H9 (cell line): ENCODE data around the gene HM13. TPM values are rescaled to one million over a fixed set of nuclear protein-coding genes. Genes with fewer than 3 reads are reported as not detected.

ENCODE experiments used
- DNase-seq: peaks from one replicate; pipeline ENCODE4 v3.0.0-alpha.2; 2017
- H2AFZ ChIP-seq: one replicate; pipeline ENCODE4 v1.6.1; 2013; ENCODE audit warnings: mild to moderate bottlenecking, low read length, control low read depth, moderate library complexity
- H2AK5ac ChIP-seq: 2 replicates; pipeline ENCODE4 v1.6.1; 2013; ENCODE audit warnings: low read length, control low read depth, mixed read lengths; ENCODE audit not compliant: insufficient read length
- H2BK120ac ChIP-seq: one replicate; pipeline ENCODE4 v1.6.1; 2013; ENCODE audit warnings: low read depth, mild to moderate bottlenecking, low read length, control low read depth, inconsistent platforms; ENCODE audit not compliant: poor library complexity, severe bottlenecking
- H2BK12ac ChIP-seq: 2 replicates; pipeline ENCODE4 v1.6.1; 2013; ENCODE audit warnings: low read length, control low read depth, mixed read lengths, low read depth; ENCODE audit not compliant: insufficient read length
- H2BK15ac ChIP-seq: 2 replicates; pipeline ENCODE4 v1.6.1; 2013; ENCODE audit warnings: low read depth, low read length, control low read depth
- H2BK20ac ChIP-seq: one replicate; pipeline ENCODE4 v1.6.1; 2013; ENCODE audit warnings: low read depth, mild to moderate bottlenecking, low read length, control low read depth, inconsistent platforms; ENCODE audit not compliant: poor library complexity, severe bottlenecking
- H2BK5ac ChIP-seq: 2 replicates; pipeline ENCODE4 v1.6.1; 2013; ENCODE audit warnings: low read length, control low read depth, mixed read lengths; ENCODE audit not compliant: insufficient read length
- H3K14ac ChIP-seq: 2 replicates; pipeline ENCODE4 v1.6.1; 2013; ENCODE audit warnings: low read length, control low read depth; ENCODE audit not compliant: insufficient read depth
- H3K18ac ChIP-seq: 2 replicates; pipeline ENCODE4 v1.6.1; 2013; ENCODE audit warnings: low read depth, mild to moderate bottlenecking, mixed read lengths, low read length, control low read depth; ENCODE audit not compliant: insufficient read length
- H3K23ac ChIP-seq: 2 replicates; pipeline ENCODE4 v1.6.1; 2013; ENCODE audit warnings: low read length, control low read depth, mixed read lengths, low read depth; ENCODE audit not compliant: insufficient read length
- H3K23me2 ChIP-seq: 2 replicates; pipeline ENCODE4 v1.6.1; 2013; ENCODE audit warnings: low read depth, mild to moderate bottlenecking, mixed read lengths, low read length, control low read depth; ENCODE audit not compliant: insufficient read length, poor library complexity, severe bottlenecking
- H3K27ac ChIP-seq: 2 replicates; pipeline ENCODE4 v1.5.1; 2013; ENCODE audit warnings: low read length, control low read depth, mixed read lengths, low read depth; ENCODE audit not compliant: insufficient read length
- H3K27me3 ChIP-seq: 2 replicates; pipeline ENCODE4 v1.6.1; 2013; ENCODE audit warnings: low read length, control low read depth, inconsistent platforms; ENCODE audit not compliant: insufficient read depth
- H3K4ac ChIP-seq: 2 replicates; pipeline ENCODE4 v1.6.1; 2013; ENCODE audit warnings: low read depth, mild to moderate bottlenecking, control low read depth, inconsistent platforms, low read length, moderate library complexity
- H3K4me1 ChIP-seq: 2 replicates; pipeline ENCODE4 v1.6.1; 2013; ENCODE audit warnings: low read length, control low read depth, inconsistent platforms; ENCODE audit not compliant: insufficient read depth
- H3K4me2 ChIP-seq: 2 replicates; pipeline ENCODE4 v1.6.1; 2013; ENCODE audit warnings: low read length, control low read depth, mixed read lengths; ENCODE audit not compliant: insufficient read length, insufficient read depth
- H3K56ac ChIP-seq: 2 replicates; pipeline ENCODE4 v1.6.1; 2013; ENCODE audit warnings: low read depth, mild to moderate bottlenecking, mixed read lengths, low read length, control low read depth; ENCODE audit not compliant: insufficient read length
- H3K79me1 ChIP-seq: 2 replicates; pipeline ENCODE4 v1.6.1; 2013; ENCODE audit warnings: low read depth, mild to moderate bottlenecking, moderate library complexity, low read length, control low read depth, inconsistent platforms; ENCODE audit not compliant: insufficient read depth, poor library complexity, severe bottlenecking
- H3K79me2 ChIP-seq: 2 replicates; pipeline ENCODE4 v1.6.1; 2013; ENCODE audit warnings: low read length, control low read depth, inconsistent platforms; ENCODE audit not compliant: insufficient read depth
- H3K9ac ChIP-seq: 2 replicates; pipeline ENCODE4 v1.6.1; 2013; ENCODE audit warnings: low read length, control low read depth, mixed read lengths; ENCODE audit not compliant: insufficient read length; ENCODE audit errors: extremely low read depth
- H3K9me3 ChIP-seq: one replicate; pipeline ENCODE4 v1.6.1; 2013; ENCODE audit warnings: low read depth, low read length, inconsistent platforms; ENCODE audit not compliant: control insufficient read depth
- H3T11ph ChIP-seq: one replicate; pipeline ENCODE4 v1.6.1; 2013; ENCODE audit warnings: mild to moderate bottlenecking, low read length, control low read depth, inconsistent platforms
- H4K20me1 ChIP-seq: one replicate; pipeline ENCODE4 v1.6.1; 2013; ENCODE audit not compliant: control insufficient read depth, insufficient read length, insufficient read depth
- H4K5ac ChIP-seq: 2 replicates; pipeline ENCODE4 v1.6.1; 2013; ENCODE audit warnings: low read depth, mild to moderate bottlenecking, mixed read lengths, low read length, control low read depth; ENCODE audit not compliant: insufficient read length
- H4K8ac ChIP-seq: replicated peaks from 2 replicates; pipeline ENCODE4 v1.6.1; 2013; ENCODE audit warnings: low read length, control low read depth, mixed read lengths, low read depth; ENCODE audit not compliant: insufficient read length
- H4K91ac ChIP-seq: 2 replicates; pipeline ENCODE4 v1.6.1; 2013; ENCODE audit warnings: low read depth, mild to moderate bottlenecking, moderate library complexity, mixed read lengths, low read length, control low read depth; ENCODE audit not compliant: insufficient read length
- H3K27ac Mint-ChIP-seq, 3 experiments: 2 replicates in 2 of 3; 3 replicates in 1 of 3; pipeline ENCODE4 v1.8.0; 2020 to 2021; ENCODE audit warnings: mixed read lengths in 3 of 3, mild to moderate bottlenecking in 1 of 3, moderate library complexity in 1 of 3
- H3K27me3 Mint-ChIP-seq: 2 replicates; pipeline ENCODE4 v1.8.0; 2021; ENCODE audit warnings: low read depth, mild to moderate bottlenecking, moderate library complexity, mixed read lengths
- H3K36me3 Mint-ChIP-seq, 3 experiments: 2 replicates in 2 of 3; 3 replicates in 1 of 3; pipeline ENCODE4 v1.8.0; 2020 to 2021; ENCODE audit warnings: low read depth in 3 of 3, mixed read lengths in 3 of 3; ENCODE audit not compliant: insufficient read depth in 1 of 3
- H3K4me1 Mint-ChIP-seq, 2 experiments: 2 replicates each; pipeline ENCODE4 v1.8.0; 2020; ENCODE audit warnings: mixed read lengths in 2 of 2
- H3K4me3 Mint-ChIP-seq, 2 experiments: 2 replicates in 1 of 2; 3 replicates in 1 of 2; pipeline ENCODE4 v1.8.0; 2020 to 2021; ENCODE audit warnings: mild to moderate bottlenecking in 2 of 2, mixed read lengths in 2 of 2, moderate library complexity in 1 of 2
- H3K9me3 Mint-ChIP-seq, 2 experiments: 2 replicates in 1 of 2; 3 replicates in 1 of 2; pipeline ENCODE4 v1.8.0; 2020; ENCODE audit warnings: mild to moderate bottlenecking in 2 of 2, mixed read lengths in 2 of 2, moderate library complexity in 1 of 2
- CTCF ChIP-seq: fragments of 200-600 bp; sonication (generic); conservative IDR thresholded peaks from 3 replicates; pipeline ENCODE4 v1.8.0; 2021; ENCODE audit warnings: antibody characterized with exemption, mild to moderate bottlenecking
- WGBS: extraction: QIAGEN DNeasy Blood & Tissue Kit; methylation state at CpG from one replicate; pipeline ENCODE4 v1.1.7; 2013; ENCODE audit warnings: missing lambda C conversion rate, low lambda C conversion rate, mixed read lengths; ENCODE audit not compliant: insufficient read length; ENCODE audit errors: extremely low coverage; 5-methylcytosine and 5-hydroxymethylcytosine counted together
- total RNA-seq: library from RNA; stranded (reverse); gene quantifications from 2 replicates; pipeline ENCODE4 v1.2.1, GENCODE V29; 2021

The HM13 gene
- total RNA-seq, 1 experiment from 2014 or later, result 169 TPM

GRCh38 chr20:31527266-31527665 is 13.0 kb downstream of the HM13 start:
- no peak overlapping the region for H3K23ac ChIP-seq
- no peaks in the 10 kb centered on the region for H3K9me3 ChIP-seq
- no peak overlapping the region for H3K9ac ChIP-seq
- H3T11ph ChIP-seq, result no peak overlapping the region
- H3K79me1 ChIP-seq, result no peaks in the 10 kb centered on the region
- no CpG with 5 or more reads among the region's 6 CpGs for WGBS
- H2BK5ac ChIP-seq, result no peak overlapping the region
- TF ChIP-seq CTCF, result no peak
- no peak overlapping the region for H3K4ac ChIP-seq
- no peak overlapping the region for H2BK20ac ChIP-seq
- H2AK5ac ChIP-seq, result no peak overlapping the region
- H3K4me1 ChIP-seq, result no peaks in the 10 kb centered on the region
- no peak overlapping the region for H2AFZ ChIP-seq
- no peak overlapping the region for H4K5ac ChIP-seq
- H4K20me1 ChIP-seq, result no peaks in the 10 kb centered on the region
- no peak overlapping the region for H4K91ac ChIP-seq
- H2BK12ac ChIP-seq, result no peak overlapping the region
- no peak overlapping the region for H3K56ac ChIP-seq
- H3K23me2 ChIP-seq, result no peaks in the 10 kb centered on the region
- Mint-ChIP-seq H3K27ac (no peak overlapping the region; a peak in 1 of 7 replicates), H3K27me3 (no peaks in the 10 kb centered on the region), H3K9me3 (no peaks in the 10 kb centered on the region), H3K4me1 (no peaks in the 10 kb centered on the region), H3K4me3 (no peak overlapping the region), H3K36me3 (peaks cover 31 to 76% (median 49%) of the 10 kb centered on the region in 3 experiments)
- no peaks in the 10 kb centered on the region for H3K27me3 ChIP-seq
- no peak overlapping the region for H3K18ac ChIP-seq
- no peak overlapping the region for H3K4me2 ChIP-seq
- no peak for DNase-seq
- no peak overlapping the region for H4K8ac ChIP-seq
- H2BK15ac ChIP-seq, result no peak overlapping the region
- H2BK120ac ChIP-seq, result no peak overlapping the region
- no peak overlapping the region for H3K27ac ChIP-seq
- no peak overlapping the region for H3K14ac ChIP-seq
- H3K79me2 ChIP-seq, result no peaks in the 10 kb centered on the region
